Stimulated activated CD4-positive, alpha-beta T cell treated with anti-CD3 and anti-CD28 coated beads, Interleukin-2, amount 100 ng/mL, for 24 hours (primary cell): ENCODE data around the gene CABP7.

Experiments used
- DNase-seq, 2 donors: peaks; one replicate each; pipeline ENCODE4 v3.0.0-alpha.2; 2020

Gene CABP7

GRCh38 chr22:29702931-29703501 lies 16.8 kb upstream of the CABP7 start:
- DNase-seq, result no peak

- DNase-seq, result no peak
These were observed 16.1 kb upstream of the CABP7 start for GRCh38 chr22:29703569-29704195.

GRCh38 chr22:29704528-29705285 lies 15.1 kb upstream of the CABP7 start:
- no peak for DNase-seq

GRCh38 chr22:29705651-29706050 lies 14.2 kb upstream of the CABP7 start:
- DNase-seq, result no peak

DNA sequence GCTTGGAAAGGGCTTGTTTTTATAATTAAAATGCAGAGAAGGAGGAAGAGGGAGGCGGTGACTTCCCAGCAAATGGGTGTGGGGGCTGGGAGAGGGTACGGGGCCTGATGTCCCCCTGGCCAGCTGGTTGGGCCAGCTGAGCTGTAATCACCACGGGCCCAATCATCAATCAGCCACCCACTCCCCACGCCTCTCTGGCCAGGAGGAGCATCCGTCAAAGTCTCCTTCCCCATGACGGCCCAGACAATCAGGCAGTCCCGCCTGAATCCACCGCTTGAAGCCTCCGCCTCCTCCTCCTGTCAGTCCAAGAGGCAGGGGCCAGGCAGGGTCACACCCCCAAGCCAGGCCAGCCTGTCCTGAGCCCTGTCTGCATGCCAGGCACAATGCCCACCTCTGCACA lies 13.3 kb upstream of the CABP7 start:
- no peak for DNase-seq

GRCh38 chr22:29707010-29707409 lies 12.8 kb upstream of the CABP7 start:
- DNase-seq, result no peak

- no peak for DNase-seq
These were observed 12.3 kb upstream of the CABP7 start for GRCh38 chr22:29707471-29707870.

DNA sequence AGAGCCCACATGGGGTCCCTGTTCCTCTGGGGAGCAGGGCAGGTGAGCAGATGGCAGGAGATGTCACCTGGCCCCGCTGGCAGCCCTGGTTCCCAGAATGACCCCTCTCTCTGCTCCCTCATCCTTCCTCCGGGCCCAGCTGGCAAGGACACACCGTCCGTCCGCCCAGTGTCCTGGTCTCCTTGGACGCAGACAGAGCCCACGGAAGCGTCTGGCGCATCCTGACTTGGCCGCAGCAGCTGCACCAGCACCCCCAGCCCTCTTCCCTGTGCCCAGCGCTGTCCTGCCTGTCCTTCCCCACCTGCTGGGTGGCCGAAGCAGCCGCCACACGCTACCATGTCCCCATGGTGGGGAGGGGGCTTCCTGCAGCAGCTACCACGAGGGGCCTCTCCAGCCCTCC lies 9.6 kb upstream of the CABP7 start:
- DNase-seq, result no peak

GRCh38 chr22:29710922-29711593 lies 8.7 kb upstream of the CABP7 start:
- DNase-seq, result no peak

GRCh38 chr22:29712119-29712518 lies 7.7 kb upstream of the CABP7 start:
- DNase-seq, result no peak

GRCh38 chr22:29713156-29713727 lies 6.6 kb upstream of the CABP7 start:
- DNase-seq, result no peak

- DNase-seq, result no peak
These were observed 4.6 kb upstream of the CABP7 start for GRCh38 chr22:29715240-29715639.

- DNase-seq, result no peak
These were observed 4.1 kb upstream of the CABP7 start for GRCh38 chr22:29715705-29716104.

DNA sequence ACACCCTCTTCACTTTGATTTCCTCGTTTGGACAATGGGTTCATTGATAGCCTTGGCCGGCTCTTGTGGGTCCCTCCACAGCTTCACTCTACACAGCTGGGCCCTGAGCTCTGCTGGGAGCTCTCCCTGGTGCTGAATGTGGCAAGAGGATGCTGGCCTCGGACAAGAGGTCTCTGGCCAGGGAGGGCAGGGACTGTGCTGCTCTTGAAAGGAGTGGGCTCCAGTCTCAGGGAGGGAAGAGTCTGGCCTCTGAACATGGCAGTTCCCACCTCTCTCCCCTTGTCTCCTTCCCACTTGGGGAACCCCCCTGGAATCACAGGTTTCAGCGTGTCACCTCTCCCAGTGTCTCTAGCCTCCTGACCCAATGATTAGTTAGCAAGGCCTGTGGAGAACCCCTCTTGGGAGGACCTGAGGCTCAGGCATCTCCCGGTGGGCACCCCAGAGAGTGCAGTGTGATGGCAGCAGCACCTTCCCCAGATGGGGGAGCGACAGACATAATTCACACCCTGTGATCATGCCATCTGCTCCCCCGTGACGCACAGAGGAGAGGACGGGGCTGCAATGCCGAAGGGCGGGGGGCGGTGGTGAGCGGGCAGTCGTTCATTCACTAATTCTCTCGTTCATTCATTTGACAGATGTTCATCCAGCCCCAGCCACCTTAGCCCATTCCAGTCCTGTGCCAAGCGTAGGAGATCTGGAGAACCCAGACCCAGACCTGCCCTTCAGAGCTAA lies 2.8 kb upstream of the CABP7 start:
- DNase-seq, result peak in 1 of 2 donors; percentile 43

DNA sequence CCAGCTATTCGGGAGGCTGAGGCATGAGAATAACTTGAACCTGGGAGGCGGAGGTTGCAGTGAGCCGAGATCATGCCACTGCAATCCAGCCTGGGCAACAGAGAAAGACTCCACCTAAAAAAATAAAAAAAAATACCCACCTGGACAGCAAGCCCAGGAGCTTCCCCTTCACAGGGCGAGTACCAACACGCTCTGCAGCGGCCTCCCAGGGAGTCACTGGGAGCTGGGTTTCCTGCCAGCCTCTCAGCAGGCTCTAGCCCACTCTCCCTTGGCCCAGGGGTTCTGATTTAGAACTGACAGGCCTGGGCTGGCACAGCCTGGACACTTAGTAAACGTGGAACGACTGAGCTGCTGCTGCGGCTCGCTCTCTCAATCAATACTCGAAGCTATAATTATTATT lies 2.0 kb upstream of the CABP7 start:
- no peak for DNase-seq

DNA sequence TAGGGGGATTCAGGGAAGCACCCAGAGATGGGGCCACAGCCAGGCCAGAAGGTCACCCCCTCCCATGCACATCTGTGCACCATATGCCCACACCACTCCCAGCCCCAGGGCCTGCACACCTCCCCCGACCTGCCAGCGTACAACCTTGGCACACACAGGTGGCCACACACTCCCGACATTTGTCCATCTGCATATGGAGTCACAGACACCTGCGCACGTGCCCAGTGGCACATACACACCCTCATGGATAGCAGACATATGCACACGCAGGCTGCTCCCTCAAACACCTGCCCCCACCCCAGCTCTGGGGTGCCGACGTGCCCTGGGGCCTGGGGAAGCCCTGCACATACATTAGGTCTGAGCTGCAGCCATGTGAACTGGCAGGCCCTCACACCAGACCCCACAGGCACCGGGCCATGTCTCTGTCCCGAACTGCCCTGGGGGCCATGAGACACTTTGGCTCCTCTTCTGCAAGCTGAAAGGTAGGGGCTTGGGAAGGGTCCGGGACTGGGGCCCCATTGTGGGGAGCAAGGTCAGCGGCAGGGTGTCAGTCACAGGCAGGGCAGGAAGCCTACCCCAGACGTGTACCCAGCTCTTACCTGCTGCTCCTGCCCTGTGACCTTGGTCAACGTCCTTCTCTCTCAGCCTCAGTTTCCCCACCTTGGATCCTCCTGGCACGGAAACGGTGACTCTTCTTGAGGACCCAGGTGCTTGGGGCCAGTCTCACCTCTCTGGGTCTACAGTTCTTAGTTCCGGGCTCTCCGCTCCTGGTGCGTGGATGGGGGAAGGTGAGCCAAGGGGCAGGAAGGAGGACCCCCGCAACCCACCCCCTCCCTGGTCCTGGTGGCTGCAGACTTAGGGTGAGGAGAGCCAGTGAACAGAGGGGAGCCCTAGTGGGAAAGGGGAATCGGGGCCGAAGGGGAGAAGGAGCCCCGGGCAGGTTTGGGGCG lies 579 bp upstream of the CABP7 start:
- DNase-seq, result no peak

GRCh38 chr22:29720811-29721323 lies 1.1 kb downstream of the CABP7 start:
- DNase-seq, result no peak

- DNase-seq, result no peak
These were observed 2.3 kb downstream of the CABP7 start for GRCh38 chr22:29722151-29722550.

- no peak for DNase-seq
These were observed 2.8 kb downstream of the CABP7 start for GRCh38 chr22:29722587-29722986.

GRCh38 chr22:29723766-29724165 lies 4.0 kb downstream of the CABP7 start:
- DNase-seq, result no peak

DNA sequence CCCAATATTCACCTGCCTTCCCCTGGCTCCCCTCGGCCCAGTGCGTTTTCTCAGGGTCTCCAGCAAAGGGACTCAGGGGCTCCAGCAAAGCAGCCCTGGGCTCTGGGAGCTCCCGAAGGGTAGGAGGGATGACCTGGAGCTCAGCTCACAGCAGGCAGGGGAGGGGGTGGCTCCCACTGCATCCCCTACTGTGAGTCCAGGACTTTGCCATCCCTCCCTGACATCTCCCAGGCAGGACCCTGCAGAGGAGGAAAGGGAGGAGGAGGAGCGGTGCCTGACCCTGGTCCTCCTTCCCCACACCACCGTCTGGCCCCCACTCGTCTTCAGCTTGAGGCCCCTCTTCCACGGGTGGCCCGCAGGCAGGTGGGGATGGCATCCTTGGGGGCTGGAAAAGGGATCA lies 5.0 kb downstream of the CABP7 start:
- no peak for DNase-seq
